ENCODE data around the gene ZNF771. TPM values are rescaled to one million over a fixed set of nuclear protein-coding genes. Genes with fewer than 3 reads are reported as not detected.
A peak's percentile ranks its signal among the peaks of the same experiment; 100 is the strongest.
"Not testable (repeated sequence)": the region's sequence is repeated elsewhere in the genome, so short reads cannot be mapped to it uniquely, and the experiment has no call there.

ZNF771 gene
- total RNA-seq, 1 donor from 2014 or later = 6.1 TPM

DNA sequence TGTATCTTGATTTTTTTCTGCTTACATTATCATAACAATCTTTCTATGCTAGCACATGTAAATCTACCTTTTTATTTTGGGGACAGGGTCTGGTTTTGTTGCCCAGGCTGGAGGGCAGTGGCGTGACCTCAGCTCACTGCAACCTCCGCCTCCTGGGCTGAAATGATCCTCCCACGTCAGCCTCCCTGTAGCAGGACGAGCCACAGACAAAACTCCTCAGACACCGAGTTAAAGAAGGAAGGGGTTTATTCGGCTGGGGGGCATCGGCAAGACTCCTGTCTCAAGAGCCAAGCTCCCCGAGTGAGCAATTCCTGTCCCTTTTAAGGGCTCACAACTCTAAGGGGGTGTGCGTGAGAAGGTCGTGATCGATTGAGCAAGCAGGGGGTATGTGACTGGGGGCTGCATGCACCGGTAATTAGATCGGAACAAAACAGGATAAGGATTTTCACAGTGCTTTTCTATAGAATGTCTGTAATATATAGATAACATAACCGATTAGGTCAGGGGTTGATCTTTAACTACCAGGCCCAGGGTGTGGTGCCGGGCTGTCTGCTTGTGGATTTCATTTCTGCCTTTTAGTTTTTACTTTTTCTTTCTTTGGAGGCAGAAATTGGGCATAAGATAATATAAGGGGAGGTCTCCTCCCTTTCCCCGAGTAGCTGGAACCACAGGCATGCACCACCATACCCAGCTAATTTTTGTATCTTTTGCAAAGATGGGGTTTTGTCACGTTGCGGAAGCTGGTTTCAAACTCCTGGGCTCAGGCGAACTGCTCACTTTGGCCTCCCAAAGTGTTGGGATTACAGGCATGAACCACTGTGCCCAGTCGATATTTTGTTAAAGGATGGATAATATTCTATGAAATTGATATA, 45.5 kb downstream of the ZNF771 start:
- ATAC-seq; DNase-seq; intact Hi-C loops (cut with micrococcal nuclease): not testable (repeated sequence)

DNA sequence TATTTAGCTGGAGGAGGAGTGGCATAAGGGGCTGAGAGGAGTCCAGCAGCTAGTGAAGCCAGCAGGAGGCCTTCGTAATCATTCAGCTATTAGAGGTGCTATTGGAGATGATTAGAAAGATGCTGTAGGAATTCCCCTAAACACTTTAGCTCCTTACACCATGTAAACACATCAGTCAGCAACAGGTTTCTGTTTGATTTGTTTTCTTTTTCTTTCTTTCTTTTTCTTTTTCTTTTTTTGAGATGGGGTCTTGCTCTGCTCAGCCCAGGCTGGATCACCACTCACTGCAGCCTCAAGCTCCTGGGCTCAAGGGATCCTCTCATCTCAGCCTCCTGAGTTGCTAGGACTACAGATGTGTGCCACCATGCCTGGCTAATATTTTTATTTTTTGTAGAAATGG, 48.9 kb downstream of the ZNF771 start:
- intact Hi-C loops (cut with micrococcal nuclease) = no loop called here
- DNase-seq = no peak
- no peak for ATAC-seq

DNA sequence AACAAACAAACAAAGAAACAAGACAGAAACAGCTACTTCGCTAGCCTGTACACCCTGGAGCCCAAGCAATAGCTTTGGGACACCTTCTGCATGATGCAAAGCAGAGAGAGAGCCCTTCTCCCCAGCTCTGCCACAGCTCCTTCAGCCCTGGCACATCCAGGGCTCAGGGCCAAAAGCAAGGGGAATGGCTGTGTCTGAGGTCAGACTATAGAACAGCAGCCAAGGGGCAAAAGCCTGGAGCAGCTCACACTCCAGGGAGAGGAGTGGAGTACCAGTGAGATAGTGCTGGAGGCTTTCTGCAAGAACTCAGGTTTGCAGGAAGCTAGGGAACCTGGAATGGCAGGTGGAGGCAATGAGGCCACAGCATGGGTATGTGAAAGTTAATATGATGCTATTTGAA, 49.9 kb downstream of the ZNF771 start:
- intact Hi-C loops (cut with micrococcal nuclease) = no loop called here
- ATAC-seq = peak; percentile 96

DNA sequence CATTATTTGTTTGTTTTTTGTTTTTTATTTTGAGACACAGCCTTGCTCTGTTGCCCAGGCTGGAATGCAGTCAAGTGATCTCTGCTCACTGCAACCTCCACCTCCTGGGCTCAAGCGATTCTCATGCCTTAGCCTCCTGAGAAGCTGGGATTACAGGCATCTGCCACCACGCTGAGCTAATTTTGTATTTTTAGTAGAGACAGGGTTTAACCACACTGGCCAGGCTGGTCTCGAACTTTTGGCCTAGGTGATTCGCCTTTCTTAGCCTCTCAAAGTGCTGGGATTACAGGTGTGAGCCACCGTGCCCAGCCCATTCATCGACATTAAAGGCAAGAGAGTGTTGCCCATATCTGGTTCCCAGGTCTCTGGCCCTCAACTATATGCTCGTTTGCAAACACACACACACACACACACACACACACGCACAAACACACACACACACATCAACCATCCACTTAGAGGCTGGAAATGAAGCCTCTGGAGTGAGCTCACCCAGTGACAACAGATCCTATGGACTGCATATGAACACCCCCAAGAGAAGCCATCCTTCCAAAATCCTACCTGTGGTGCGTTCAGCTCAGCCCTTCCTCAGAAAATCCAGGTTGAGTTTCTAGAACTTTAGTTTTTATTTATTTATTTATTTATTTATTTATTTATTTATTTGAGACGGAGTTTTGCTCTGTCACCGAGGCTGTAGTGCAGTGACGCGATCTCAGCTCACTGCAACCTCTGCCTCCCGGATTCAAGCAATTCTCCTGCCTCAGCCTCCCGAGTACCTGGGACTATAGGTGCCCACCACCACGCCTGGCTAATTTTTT, 50.5 kb downstream of the ZNF771 start:
- intact Hi-C loops (cut with micrococcal nuclease) = no loop called here

More for the DNA sequence above, 49.9 kb downstream of the ZNF771 start:
- peak; percentile 50 for DNase-seq

DNA sequence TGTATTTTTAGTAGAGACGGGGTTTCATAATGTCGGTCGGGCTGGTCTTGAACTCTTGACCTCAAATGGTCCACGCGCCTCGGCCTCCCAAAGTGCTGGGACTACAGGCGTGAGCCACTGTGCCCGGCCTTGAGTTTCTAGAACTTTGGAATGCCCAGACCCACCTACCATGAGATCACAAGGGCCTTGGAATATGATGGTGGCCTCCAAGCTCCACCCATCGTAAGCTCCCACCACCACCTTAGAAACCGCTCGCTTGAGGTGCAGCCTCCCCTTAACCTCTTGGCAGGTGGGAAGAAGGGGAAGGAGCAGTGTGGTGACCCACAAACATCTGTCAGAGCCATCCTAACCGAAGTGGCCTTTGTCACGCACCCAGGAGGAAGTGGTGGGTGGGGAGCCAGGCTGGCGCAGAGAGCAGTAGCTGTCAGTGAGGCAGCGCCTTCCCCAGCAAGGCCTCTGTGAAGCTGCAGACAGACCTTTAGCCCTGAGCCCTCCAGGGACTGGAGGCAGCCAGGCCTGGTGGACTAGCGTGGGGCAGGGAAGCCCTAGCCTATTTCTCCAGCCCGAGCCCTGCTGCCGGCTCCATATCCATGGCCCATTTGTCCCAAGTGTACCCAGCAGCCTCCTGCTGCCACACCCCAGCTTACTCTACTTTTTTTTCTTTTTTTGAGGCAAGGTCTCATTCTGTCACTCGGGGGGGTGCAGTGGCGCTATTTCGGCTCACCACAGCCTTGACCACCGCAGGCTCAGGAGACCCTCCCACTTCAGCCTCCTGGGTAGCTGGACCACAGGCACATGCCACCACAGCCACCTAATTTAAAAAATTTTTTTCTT, 51.4 kb downstream of the ZNF771 start:
- intact Hi-C loops (cut with micrococcal nuclease) = no loop called here
- DNase-seq = peak; percentile 61
- peak; percentile 55 for ATAC-seq

More for the DNA sequence above, 50.5 kb downstream of the ZNF771 start:
- ATAC-seq = no peak
- no peak for DNase-seq

DNA sequence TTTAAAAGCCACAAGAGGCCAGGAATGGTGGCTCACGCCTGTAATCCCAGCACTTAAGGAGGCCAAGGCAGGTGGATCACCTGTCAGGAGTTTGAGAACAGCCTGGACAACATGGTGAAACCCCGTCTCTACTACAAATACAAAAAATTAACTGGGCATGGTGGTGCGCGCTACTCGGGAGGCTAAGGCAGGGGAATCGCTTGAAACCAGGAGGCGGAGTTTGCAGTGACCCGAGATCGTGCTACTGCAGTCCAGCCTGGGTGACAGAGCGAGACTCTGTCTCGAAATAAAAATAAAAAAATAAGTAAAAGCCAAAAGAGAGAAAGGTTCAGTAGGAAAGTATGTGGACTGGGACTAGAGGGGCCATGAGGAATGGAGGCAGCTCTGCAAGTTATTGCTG, 52.0 kb downstream of the ZNF771 start:
- intact Hi-C loops (cut with micrococcal nuclease) = no loop called here
- ATAC-seq (no peak), DNase-seq (no peak)

DNA sequence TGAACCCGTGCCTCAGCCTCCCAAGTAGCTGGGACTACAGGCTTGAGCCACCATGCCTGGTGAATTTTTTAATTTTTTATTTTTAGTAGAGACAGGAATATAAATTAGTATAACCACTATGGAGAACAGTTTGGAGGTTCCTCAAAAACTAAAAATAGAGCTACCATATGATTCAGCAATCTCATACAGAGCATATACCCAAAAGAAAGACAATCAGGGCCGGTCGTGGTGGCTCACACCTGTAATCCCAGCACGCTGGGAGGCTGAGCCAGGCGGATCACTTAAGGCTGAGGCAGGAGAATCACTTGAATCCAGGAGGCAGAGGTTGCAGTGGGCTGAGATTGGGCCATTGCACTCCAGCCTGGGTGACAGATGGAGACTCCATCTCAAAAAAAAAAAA, 54.0 kb downstream of the ZNF771 start:
- ATAC-seq; DNase-seq; intact Hi-C loops (cut with micrococcal nuclease): not testable (repeated sequence)

DNA sequence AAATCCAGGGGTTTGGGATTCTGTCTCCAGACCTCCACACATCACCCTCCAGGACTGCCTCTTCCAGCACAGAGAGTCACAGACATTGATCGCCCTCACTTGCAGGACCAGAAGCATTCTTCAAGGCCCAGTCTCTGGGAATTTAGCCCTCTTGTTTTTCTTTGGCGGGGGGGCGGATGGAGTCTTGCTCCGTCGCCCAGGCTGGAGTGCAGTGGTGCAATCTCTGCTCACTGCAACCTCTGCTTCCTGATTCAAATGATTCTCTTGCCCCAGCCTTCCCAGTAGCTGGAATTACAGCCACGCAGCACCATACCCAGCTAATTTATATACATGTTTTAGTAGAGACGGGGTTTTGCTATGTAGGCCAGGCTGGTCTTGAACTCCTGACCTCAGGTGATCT, 56.7 kb downstream of the ZNF771 start:
- intact Hi-C loops (cut with micrococcal nuclease) = no loop called here
- no peak for ATAC-seq

More for the DNA sequence above, 56.7 kb downstream of the ZNF771 start:
- no peak for DNase-seq

Other genes starting within 250 kb of the ZNF771 start
- 10.3 TPM for gene CORO1A, start 224.0 kb upstream of the ZNF771 start, total RNA-seq
- 49.5 TPM for gene BOLA2B, start 213.9 kb upstream of the ZNF771 start, total RNA-seq
- 16.5 TPM for gene SLX1A, start 213.7 kb upstream of the ZNF771 start, total RNA-seq
- 12.5 TPM for gene SULT1A3, start 208.4 kb upstream of the ZNF771 start, total RNA-seq
- gene NPIPB13, start 159.1 kb upstream of the ZNF771 start, total RNA-seq = 3.5 TPM
- 29.3 TPM for gene CD2BP2, start 52.3 kb upstream of the ZNF771 start, total RNA-seq
- gene TBC1D10B, start 37.1 kb upstream of the ZNF771 start, total RNA-seq = 26.4 TPM
- gene MYL11, start 32.8 kb upstream of the ZNF771 start, total RNA-seq = not detected
- 2.5 TPM for gene SEPTIN1, start 25.0 kb upstream of the ZNF771 start, total RNA-seq
- 5.2 TPM for gene ZNF48, start 12.2 kb upstream of the ZNF771 start, total RNA-seq
- gene DCTPP1, start 22.4 kb downstream of the ZNF771 start, total RNA-seq = 37.5 TPM
- gene SEPHS2, start 38.3 kb downstream of the ZNF771 start, total RNA-seq = 30.6 TPM
- 3.3 TPM for gene ITGAL, start 65.1 kb downstream of the ZNF771 start, total RNA-seq
- 75.4 TPM for gene ZNF768, start 119.0 kb downstream of the ZNF771 start, total RNA-seq
- gene ZNF747, start 127.3 kb downstream of the ZNF771 start, total RNA-seq = 9.0 TPM
- 9.1 TPM for gene ZNF764, start 150.8 kb downstream of the ZNF771 start, total RNA-seq
- 10.0 TPM for gene ZNF688, start 164.1 kb downstream of the ZNF771 start, total RNA-seq
- 7.3 TPM for gene ZNF785, start 178.1 kb downstream of the ZNF771 start, total RNA-seq
- 4.8 TPM for gene ZNF689, start 202.8 kb downstream of the ZNF771 start, total RNA-seq
- 22.0 TPM for gene PRR14, start 243.4 kb downstream of the ZNF771 start, total RNA-seq

Data from left ventricle myocardium superior (tissue), 1 donor.